GM04503 (cell line): Measurements from ENCODE around the gene RNF32.
"Not testable (repeated sequence)": the region's sequence is repeated elsewhere in the genome, so short reads cannot be mapped to it uniquely, and the experiment has no call there.

Experiments used
- DNase-seq: peaks from one replicate; pipeline ENCODE4 v3.0.0-alpha.2; 2012; ENCODE audit warnings: low read depth

Gene RNF32

GRCh38 chr7:156614434-156615264 is 25.9 kb upstream of the RNF32 start:
- no peak for DNase-seq

- DNase-seq, result no peak
Measured at GRCh38 chr7:156616269-156617202, 24.0 kb upstream of the RNF32 start.

- DNase-seq, result no peak
Measured at GRCh38 chr7:156617215-156617614, 23.4 kb upstream of the RNF32 start.

GRCh38 chr7:156618078-156618779 is 22.3 kb upstream of the RNF32 start:
- no peak for DNase-seq

- DNase-seq, result no peak
Measured at GRCh38 chr7:156618780-156619367, 21.7 kb upstream of the RNF32 start.

- DNase-seq, result not testable (repeated sequence)
Measured at GRCh38 chr7:156619488-156620290, 20.9 kb upstream of the RNF32 start.

- DNase-seq, result no peak
Measured at GRCh38 chr7:156620291-156620675, 20.3 kb upstream of the RNF32 start.

GRCh38 chr7:156621652-156622051 is 18.9 kb upstream of the RNF32 start:
- DNase-seq, result no peak

GRCh38 chr7:156625580-156625979 is 15.0 kb upstream of the RNF32 start:
- DNase-seq, result no peak

GRCh38 chr7:156626220-156626895 is 14.2 kb upstream of the RNF32 start:
- no peak for DNase-seq

GRCh38 chr7:156628562-156628961 is 12.0 kb upstream of the RNF32 start:
- DNase-seq, result no peak

GRCh38 chr7:156629873-156630272 is 10.7 kb upstream of the RNF32 start:
- DNase-seq, result no peak

- no peak for DNase-seq
Measured at GRCh38 chr7:156634117-156634516, 6.5 kb upstream of the RNF32 start.

GRCh38 chr7:156635529-156636385 is 4.8 kb upstream of the RNF32 start:
- no peak for DNase-seq

- DNase-seq, result not testable (repeated sequence)
Measured at GRCh38 chr7:156637093-156637492, 3.5 kb upstream of the RNF32 start.

GRCh38 chr7:156638443-156639077 is 2.0 kb upstream of the RNF32 start:
- DNase-seq, result no peak

GRCh38 chr7:156639426-156640256 is 933 bp upstream of the RNF32 start:
- no peak for DNase-seq

- DNase-seq, result no peak
Measured at GRCh38 chr7:156640949-156641485, 443 bp downstream of the RNF32 start.
